ENCODE results near the gene PLCB4. TPM values are rescaled to one million over a fixed set of nuclear protein-coding genes. Genes with fewer than 3 reads are reported as not detected.

The PLCB4 gene
- total RNA-seq, 1 experiment from 2014 or later, result 0.91 TPM

- Mint-ChIP-seq H3K27me3 (ENCODE audit: insufficient read depth, unreplicated experiment) (no peaks in the 10 kb centered on the region), H3K4me3 (ENCODE audit: unreplicated experiment) (no peak overlapping the region), H3K36me3 (ENCODE audit: insufficient read depth, unreplicated experiment) (no peaks in the 10 kb centered on the region), H3K27ac (ENCODE audit: low read depth, unreplicated experiment) (no peak overlapping the region), H3K4me1 (ENCODE audit: insufficient read depth, unreplicated experiment) (peaks cover 7% of the 10 kb centered on the region), H3K9me3 (ENCODE audit: unreplicated experiment) (peaks cover 7% of the 10 kb centered on the region)
- DNase-seq (ENCODE audit: unreplicated experiment), result no peak
- TF ChIP-seq, protein P1, sequence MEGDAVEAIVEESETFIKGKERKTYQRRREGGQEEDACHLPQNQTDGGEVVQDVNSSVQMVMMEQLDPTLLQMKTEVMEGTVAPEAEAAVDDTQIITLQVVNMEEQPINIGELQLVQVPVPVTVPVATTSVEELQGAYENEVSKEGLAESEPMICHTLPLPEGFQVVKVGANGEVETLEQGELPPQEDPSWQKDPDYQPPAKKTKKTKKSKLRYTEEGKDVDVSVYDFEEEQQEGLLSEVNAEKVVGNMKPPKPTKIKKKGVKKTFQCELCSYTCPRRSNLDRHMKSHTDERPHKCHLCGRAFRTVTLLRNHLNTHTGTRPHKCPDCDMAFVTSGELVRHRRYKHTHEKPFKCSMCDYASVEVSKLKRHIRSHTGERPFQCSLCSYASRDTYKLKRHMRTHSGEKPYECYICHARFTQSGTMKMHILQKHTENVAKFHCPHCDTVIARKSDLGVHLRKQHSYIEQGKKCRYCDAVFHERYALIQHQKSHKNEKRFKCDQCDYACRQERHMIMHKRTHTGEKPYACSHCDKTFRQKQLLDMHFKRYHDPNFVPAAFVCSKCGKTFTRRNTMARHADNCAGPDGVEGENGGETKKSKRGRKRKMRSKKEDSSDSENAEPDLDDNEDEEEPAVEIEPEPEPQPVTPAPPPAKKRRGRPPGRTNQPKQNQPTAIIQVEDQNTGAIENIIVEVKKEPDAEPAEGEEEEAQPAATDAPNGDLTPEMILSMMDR (IDR thresholded peaks at IDR 0.05; ENCODE audit: unreplicated experiment), result no peak
- ChIA-PET CTCF (no interaction called here), POLR2A (interaction anchor here (0.6 to 0.7 kb wide), 2 partner anchors 14 to 49 kb away, joined by 3 read pairs; no protein-coding TSS in a partner anchor)
- no TSS peak for BruUV-seq (replicated peaks)
- intact Hi-C loops (cut with micrococcal nuclease), result no loop called here
Measured at GRCh38 chr20:9281803-9282202, 212.9 kb downstream of the PLCB4 start.

- DNase-seq (ENCODE audit: unreplicated experiment), result no peak
- POLR2A ChIA-PET, result no interaction called here
- intact Hi-C loops (cut with micrococcal nuclease), result no loop called here
- peaks cover 2% of the 10 kb centered on the region for H3K4me1 Mint-ChIP-seq (ENCODE audit: insufficient read depth, unreplicated experiment)
- H3K36me3 Mint-ChIP-seq (ENCODE audit: insufficient read depth, unreplicated experiment), result no peaks in the 10 kb centered on the region
- H3K4me3 Mint-ChIP-seq (ENCODE audit: unreplicated experiment), result no peak overlapping the region
- H3K9me3 Mint-ChIP-seq (ENCODE audit: unreplicated experiment), result no peaks in the 10 kb centered on the region
- no TSS peak for BruUV-seq (replicated peaks)
- H3K27me3 Mint-ChIP-seq (ENCODE audit: insufficient read depth, unreplicated experiment), result no peaks in the 10 kb centered on the region
- CTCF ChIA-PET, result no interaction called here
- TF ChIP-seq, protein P1 (IDR thresholded peaks at IDR 0.05; ENCODE audit: unreplicated experiment), result no peak
- no peak overlapping the region for H3K27ac Mint-ChIP-seq (ENCODE audit: low read depth, unreplicated experiment)
Measured at GRCh38 chr20:9285617-9286016, 216.7 kb downstream of the PLCB4 start.

DNA sequence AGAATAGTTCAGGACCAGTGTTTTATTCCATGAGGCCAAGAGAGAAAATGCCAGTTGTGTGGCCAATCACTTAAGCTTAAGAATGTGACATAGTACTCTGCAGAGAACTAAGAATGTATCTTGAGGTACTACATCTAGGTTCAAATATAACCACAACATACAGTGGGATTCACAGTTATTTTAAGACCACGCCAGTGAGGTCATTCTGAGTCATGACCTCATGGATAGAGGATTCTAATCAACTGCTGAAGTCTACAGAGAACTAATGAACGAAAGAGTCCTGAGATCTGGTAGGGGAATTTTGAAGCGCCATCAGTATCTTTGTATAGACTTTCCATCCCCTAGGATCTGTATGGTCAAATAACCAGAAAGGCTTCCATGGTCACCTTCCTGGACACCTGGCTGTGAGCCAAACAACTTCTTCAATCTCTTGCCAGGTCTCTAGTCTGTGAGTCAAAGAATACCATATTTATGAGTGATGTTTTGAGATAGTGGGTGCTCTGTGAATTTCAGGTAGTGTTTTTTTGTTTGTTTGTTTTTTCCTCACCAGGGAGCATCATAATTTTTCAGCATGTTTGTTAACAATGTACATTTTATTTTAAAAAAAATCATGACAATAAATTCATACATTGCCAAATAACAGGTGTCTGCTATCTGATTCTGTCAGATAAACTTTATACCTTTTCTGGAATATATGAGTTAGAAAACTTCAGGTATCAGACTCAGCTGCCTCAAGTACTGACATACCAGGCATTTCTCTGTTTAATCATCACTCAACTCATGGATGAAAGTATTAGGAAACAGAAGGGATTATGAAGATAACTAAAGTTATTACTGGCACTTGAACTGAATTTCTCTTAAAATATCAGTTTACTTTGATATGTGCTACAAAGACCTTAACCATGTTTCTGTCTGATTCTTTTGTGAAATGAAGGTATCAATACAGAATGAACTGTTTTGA lies 217.9 kb downstream of the PLCB4 start:
- intact Hi-C loops (cut with micrococcal nuclease), result no loop called here
- Mint-ChIP-seq H3K27me3 (ENCODE audit: insufficient read depth, unreplicated experiment) (no peaks in the 10 kb centered on the region), H3K27ac (ENCODE audit: low read depth, unreplicated experiment) (no peak overlapping the region), H3K4me3 (ENCODE audit: unreplicated experiment) (no peak overlapping the region), H3K36me3 (ENCODE audit: insufficient read depth, unreplicated experiment) (no peaks in the 10 kb centered on the region), H3K4me1 (ENCODE audit: insufficient read depth, unreplicated experiment) (no peaks in the 10 kb centered on the region), H3K9me3 (ENCODE audit: unreplicated experiment) (no peaks in the 10 kb centered on the region)
- DNase-seq (ENCODE audit: unreplicated experiment), result peak; percentile 20
- BruUV-seq (replicated peaks), result no TSS peak
- TF ChIP-seq, protein P1 (IDR thresholded peaks at IDR 0.05; ENCODE audit: unreplicated experiment), result no peak
- ChIA-PET POLR2A (no interaction called here), CTCF (no interaction called here)

- H3K9me3 Mint-ChIP-seq (ENCODE audit: unreplicated experiment), result no peaks in the 10 kb centered on the region
- H3K27me3 Mint-ChIP-seq (ENCODE audit: insufficient read depth, unreplicated experiment), result no peaks in the 10 kb centered on the region
- no peak overlapping the region for H3K4me3 Mint-ChIP-seq (ENCODE audit: unreplicated experiment)
- ChIA-PET POLR2A (no interaction called here), CTCF (interaction anchor here (0.6 kb wide), 1 partner anchor 501 kb away, joined by 3 read pairs; no protein-coding TSS in a partner anchor)
- peak; percentile 26 for DNase-seq (ENCODE audit: unreplicated experiment)
- H3K4me1 Mint-ChIP-seq (ENCODE audit: insufficient read depth, unreplicated experiment), result peaks cover 2% of the 10 kb centered on the region
- intact Hi-C loops (cut with micrococcal nuclease), result no loop called here
- no peak overlapping the region for H3K27ac Mint-ChIP-seq (ENCODE audit: low read depth, unreplicated experiment)
- TF ChIP-seq, protein P1 (IDR thresholded peaks at IDR 0.05; ENCODE audit: unreplicated experiment), result no peak
- no TSS peak for BruUV-seq (replicated peaks)
- H3K36me3 Mint-ChIP-seq (ENCODE audit: insufficient read depth, unreplicated experiment), result no peaks in the 10 kb centered on the region
Measured at GRCh38 chr20:9287826-9288225, 218.9 kb downstream of the PLCB4 start.

Measured in MCF 10A (cell line).